ENCODE measurements around the gene WBP1L.
"Not testable (repeated sequence)": the region's sequence is repeated elsewhere in the genome, so short reads cannot be mapped to it uniquely, and the experiment has no call there.

The WBP1L gene

DNA sequence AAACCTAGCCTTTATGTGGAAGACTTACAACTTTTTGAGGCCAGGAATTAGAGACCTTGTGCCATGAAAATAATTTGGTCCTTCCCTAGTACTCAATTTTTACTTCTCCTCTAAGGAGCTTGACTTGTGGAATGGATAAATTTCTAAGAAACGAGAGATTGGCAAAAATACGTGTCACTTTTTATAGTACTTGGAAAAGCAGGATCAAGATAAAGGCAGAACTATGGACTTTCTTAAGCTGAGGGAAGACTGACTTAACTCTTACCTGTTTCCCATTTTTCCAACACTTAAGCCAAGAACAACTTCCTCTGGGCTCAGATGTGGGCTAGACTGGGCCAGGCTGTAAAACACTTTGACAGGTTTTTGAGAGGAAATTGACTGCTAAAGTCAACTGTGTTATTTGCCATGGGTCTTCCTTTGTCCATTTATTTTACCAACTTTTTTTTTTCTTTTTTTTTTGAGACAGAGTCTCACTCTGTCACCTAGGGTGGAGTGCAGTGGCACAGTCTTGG is 2.0 kb upstream of the WBP1L start:
- H3K27ac ChIP-seq: no peak overlapping the region
- TF ChIP-seq, protein P1, sequence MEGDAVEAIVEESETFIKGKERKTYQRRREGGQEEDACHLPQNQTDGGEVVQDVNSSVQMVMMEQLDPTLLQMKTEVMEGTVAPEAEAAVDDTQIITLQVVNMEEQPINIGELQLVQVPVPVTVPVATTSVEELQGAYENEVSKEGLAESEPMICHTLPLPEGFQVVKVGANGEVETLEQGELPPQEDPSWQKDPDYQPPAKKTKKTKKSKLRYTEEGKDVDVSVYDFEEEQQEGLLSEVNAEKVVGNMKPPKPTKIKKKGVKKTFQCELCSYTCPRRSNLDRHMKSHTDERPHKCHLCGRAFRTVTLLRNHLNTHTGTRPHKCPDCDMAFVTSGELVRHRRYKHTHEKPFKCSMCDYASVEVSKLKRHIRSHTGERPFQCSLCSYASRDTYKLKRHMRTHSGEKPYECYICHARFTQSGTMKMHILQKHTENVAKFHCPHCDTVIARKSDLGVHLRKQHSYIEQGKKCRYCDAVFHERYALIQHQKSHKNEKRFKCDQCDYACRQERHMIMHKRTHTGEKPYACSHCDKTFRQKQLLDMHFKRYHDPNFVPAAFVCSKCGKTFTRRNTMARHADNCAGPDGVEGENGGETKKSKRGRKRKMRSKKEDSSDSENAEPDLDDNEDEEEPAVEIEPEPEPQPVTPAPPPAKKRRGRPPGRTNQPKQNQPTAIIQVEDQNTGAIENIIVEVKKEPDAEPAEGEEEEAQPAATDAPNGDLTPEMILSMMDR (conservative IDR thresholded peaks at IDR 0.05; ENCODE audit: low read depth): no peak
- ChIA-PET CTCF (interaction anchor here (0.5 to 1.0 kb wide), 3 partner anchors 27 to 400 kb away, joined by 3 read pairs; partner anchors contain the start of genes ARL3 and SFXN2), POLR2A (ENCODE audit: low non-redundant PET) (no interaction called here)
- DNase-seq (ENCODE audit: low spot score): no peak

DNA sequence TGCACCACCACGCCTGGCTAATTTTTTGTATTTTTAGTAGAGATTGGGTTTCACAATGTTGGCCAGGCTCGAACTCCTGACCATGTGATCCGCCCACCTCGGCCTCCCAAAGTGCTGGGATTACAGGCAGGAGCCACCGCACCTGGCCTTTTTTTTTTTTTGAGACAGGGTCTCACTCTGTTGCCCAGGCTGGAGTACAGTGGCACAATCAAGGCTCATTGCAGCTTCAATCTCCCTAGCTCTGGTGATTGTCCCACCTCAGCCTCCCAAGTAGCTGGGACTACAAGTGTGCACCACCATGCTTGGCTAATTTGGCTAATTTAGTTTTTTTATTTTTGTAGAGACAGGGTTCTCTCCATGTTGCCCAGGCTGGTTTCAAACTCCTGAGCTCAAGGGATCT is 1.4 kb upstream of the WBP1L start:
- H3K27ac ChIP-seq; DNase-seq (ENCODE audit: low spot score); POLR2A ChIA-PET (ENCODE audit: low non-redundant PET): not testable (repeated sequence)
- CTCF ChIA-PET: interaction anchor here (0.5 kb wide), 1 partner anchor 28 kb away, joined by 3 read pairs; the partner anchor contains the start of genes ARL3 and SFXN2

DNA sequence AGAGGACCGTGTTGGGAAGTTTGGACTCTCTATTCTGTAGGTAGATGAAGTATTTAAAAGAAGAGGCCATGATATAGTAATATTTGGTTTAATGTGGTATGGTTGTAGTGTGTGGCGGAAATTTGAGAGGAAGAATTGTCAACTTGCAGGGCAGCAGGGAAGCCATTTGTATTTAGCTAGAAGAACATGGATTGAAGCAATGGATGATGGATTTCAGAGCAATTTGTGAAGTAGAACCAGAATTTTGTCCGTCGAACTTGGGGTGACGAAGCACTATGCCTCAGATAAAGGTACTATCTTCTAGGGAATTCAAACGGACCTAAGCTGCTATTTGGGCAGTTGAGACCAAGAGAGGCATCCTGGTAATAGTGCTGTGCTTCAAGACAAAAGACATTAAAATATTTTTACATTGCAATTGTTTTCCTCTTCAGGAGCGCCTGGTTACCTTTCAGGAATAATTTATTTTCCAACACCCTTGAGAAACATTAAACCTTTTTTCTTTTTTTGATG is 615 bp upstream of the WBP1L start:
- DNase-seq (ENCODE audit: low spot score): no peak
- no peak overlapping the region for H3K27ac ChIP-seq
- ChIA-PET POLR2A (ENCODE audit: low non-redundant PET) (interaction anchor here (0.5 kb wide), 1 partner anchor 29 kb away, joined by 3 read pairs; the partner anchor contains the start of genes ARL3 and SFXN2), CTCF (interaction anchor here (0.6 kb wide), 1 partner anchor 174 kb away, joined by 3 read pairs; no protein-coding TSS in a partner anchor)
- TF ChIP-seq, protein P1 (conservative IDR thresholded peaks at IDR 0.05; ENCODE audit: low read depth): no peak

DNA sequence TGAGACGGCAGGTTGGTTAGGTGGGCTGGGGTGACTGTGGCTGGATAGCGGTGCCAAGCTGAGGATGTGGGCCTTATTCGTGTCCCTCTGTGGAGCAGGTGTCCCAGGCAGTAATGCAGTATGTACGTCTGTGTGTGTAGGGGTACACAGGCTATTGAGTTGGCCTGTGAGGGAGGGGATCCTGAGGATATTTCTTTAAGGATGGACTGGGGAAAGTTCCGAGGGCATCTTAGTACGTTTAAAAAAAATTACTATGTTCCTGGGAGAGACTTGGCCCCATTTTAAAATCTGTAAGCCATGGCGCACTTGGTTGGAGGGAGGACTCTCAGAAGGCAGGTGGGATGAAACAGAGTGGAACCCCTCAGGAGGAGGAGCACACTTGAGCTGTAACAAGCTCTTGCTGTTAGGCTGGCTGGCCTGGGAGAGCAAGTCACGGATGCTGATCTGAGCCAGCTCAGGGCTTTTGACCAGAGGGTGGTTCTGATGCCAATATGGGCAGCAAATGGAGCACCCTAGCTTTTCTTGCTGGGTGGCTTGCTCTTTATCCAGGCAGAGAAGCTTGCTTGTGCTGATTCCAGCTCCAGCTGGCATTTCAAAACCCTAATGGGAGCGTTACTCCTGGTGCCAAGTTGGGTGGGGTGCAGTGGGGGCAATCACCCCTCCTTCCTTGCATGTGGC is 765 bp downstream of the WBP1L start:
- TF ChIP-seq, protein P1 (conservative IDR thresholded peaks at IDR 0.05; ENCODE audit: low read depth): no peak
- ChIA-PET CTCF (interaction anchor here (0.6 kb wide), 2 partner anchors 65 to 67 kb away, joined by 4 to 5 read pairs; no protein-coding TSS in a partner anchor), POLR2A (ENCODE audit: low non-redundant PET) (interaction anchor here (1.2 kb wide), 1 partner anchor 32 kb away, joined by 3 read pairs; no protein-coding TSS in a partner anchor)
- peak overlapping the region; percentile 79 for H3K27ac ChIP-seq
- no peak for DNase-seq (ENCODE audit: low spot score)

DNA sequence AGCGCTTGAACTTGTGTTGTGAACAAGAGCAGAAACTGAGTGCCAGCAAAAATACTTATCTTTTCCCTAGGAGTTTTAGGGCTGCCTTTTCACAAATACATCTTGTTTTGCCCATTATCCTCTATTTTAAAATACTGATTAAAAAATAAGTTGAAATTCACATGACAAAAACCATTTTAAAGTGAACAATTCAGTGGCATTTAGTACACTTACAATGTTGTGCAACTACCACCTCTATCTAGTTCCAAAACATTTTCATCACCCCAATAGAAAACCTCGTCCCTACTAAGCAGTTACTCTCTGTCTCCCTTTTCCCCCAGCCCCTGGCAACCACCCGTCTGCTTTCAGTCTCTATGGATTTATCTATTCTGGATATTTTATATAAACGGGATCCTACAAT is 1.4 kb downstream of the WBP1L start:
- ChIA-PET CTCF (interaction anchor here (0.6 kb wide), 2 partner anchors 65 to 68 kb away, joined by 4 to 5 read pairs; no protein-coding TSS in a partner anchor), POLR2A (ENCODE audit: low non-redundant PET) (interaction anchor here (0.6 kb wide), 1 partner anchor 27 kb away, joined by 4 read pairs; no protein-coding TSS in a partner anchor)
- no peak for DNase-seq (ENCODE audit: low spot score)
- H3K27ac ChIP-seq: peak overlapping the region; percentile 79
- TF ChIP-seq, protein P1 (conservative IDR thresholded peaks at IDR 0.05; ENCODE audit: low read depth): no peak

DNA sequence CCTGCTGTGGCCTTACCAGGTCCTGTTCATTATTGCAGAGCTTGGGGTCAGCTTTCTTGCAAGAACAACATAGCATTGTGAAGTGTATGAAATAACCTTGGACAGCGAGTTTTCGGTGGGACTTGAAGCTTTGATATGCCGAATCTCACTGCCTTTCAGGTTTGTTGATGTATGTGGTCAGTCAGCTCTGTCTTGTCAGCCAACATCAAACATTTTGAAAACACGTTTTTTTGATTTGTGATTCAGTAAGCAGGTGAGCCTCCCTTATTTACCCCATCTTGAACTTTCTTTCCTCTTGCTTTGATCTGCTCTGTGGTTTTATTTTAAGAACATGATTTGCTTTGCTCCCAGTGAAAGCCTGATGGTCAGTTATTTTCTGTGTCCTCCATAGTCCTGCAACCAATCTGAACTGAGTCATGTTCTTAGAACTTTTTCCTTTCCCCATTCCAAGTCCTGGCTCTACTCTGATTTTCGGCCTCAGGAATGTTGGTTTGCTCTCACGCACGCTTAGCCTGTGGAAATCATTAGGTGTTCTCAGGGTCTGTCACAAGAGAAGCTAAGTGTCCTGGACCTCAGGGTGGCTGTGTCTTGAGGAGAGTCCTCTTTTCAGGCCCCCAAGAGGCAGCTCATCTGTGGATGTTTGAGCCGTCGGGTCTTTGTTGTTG is 8.7 kb downstream of the WBP1L start:
- H3K27ac ChIP-seq: peak overlapping the region; percentile 68
- DNase-seq (ENCODE audit: low spot score): no peak
- CTCF ChIA-PET: interaction anchor here (0.6 to 2.1 kb wide), 6 partner anchors 13 to 149 kb away, joined by 3 to 15 read pairs (median 6); no protein-coding TSS in a partner anchor
- TF ChIP-seq, protein P1 (conservative IDR thresholded peaks at IDR 0.05; ENCODE audit: low read depth): no peak
- POLR2A ChIA-PET (ENCODE audit: low non-redundant PET): interaction anchor here (0.5 kb wide), 1 partner anchor 165 kb away, joined by 4 read pairs; the partner anchor contains the start of gene CNNM2

Data from RWPE1 (cell line).